Astrocyte (in vitro differentiated cells and primary cell): Measurements from ENCODE around the gene PAPSS1.

Source experiments
- CTCF ChIP-seq: IDR thresholded peaks from 2 replicates; pipeline ENCODE4 v1.5.1; 2011; ENCODE audit warnings: low read depth, mild to moderate bottlenecking, inconsistent platforms, low read length, moderate library complexity; ENCODE audit not compliant: insufficient read depth
- EZH2 ChIP-seq: IDR thresholded peaks from 2 replicates; pipeline ENCODE4 v1.6.1; 2012; ENCODE audit warnings: mild to moderate bottlenecking, low read length, inconsistent platforms; ENCODE audit not compliant: insufficient read depth

- TF ChIP-seq CTCF (no peak), EZH2 (no peak)
Measured at GRCh38 chr4:107616838-107617389, 103.1 kb downstream of the PAPSS1 start.
